BE2C (cell line): ENCODE results near the gene OR8S1.
"Not testable (repeated sequence)": the region's sequence is repeated elsewhere in the genome, so short reads cannot be mapped to it uniquely, and the experiment has no call there.

Source experiments
- DNase-seq: peaks from one replicate; pipeline ENCODE4 v3.0.0-alpha.2; 2020
- H3K27me3 ChIP-seq: fragments of 250-450 bp; sonication (Bioruptor Pico); 2 replicates; pipeline ENCODE4 v1.5.1; 2020; ENCODE audit warnings: mild to moderate bottlenecking
- H3K36me3 ChIP-seq: fragments of 250-450 bp; sonication (Bioruptor Pico); 2 replicates; pipeline ENCODE4 v1.5.1; 2020; ENCODE audit warnings: mild to moderate bottlenecking
- H3K4me1 ChIP-seq: fragments of 250-450 bp; sonication (Bioruptor Pico); 2 replicates; pipeline ENCODE4 v1.5.1; 2020
- H3K4me3 ChIP-seq: 2 replicates; pipeline ENCODE4 v1.5.1; 2011; ENCODE audit warnings: low read depth, low read length
- H3K9me3 ChIP-seq: fragments of 250-450 bp; sonication (Bioruptor Pico); 2 replicates; pipeline ENCODE4 v1.5.1; 2020
- CTCF ChIP-seq: IDR thresholded peaks from 2 replicates; pipeline ENCODE4 v1.5.1; 2012; ENCODE audit warnings: mild to moderate bottlenecking, low read depth, low read length

The OR8S1 gene

GRCh38 chr12:48508987-48509386, 16.4 kb upstream of the OR8S1 start:
- Histone ChIP-seq H3K36me3 (no peaks in the 10 kb centered on the region), H3K4me3 (no peak overlapping the region), H3K27me3 (peaks cover 11% of the 10 kb centered on the region; the same call in 1 of the 2 replicates), H3K9me3 (no peaks in the 10 kb centered on the region), H3K4me1 (no peaks in the 10 kb centered on the region)
- DNase-seq: no peak
- no peak for TF ChIP-seq CTCF

- TF ChIP-seq CTCF: no peak
- no peaks in the 10 kb centered on the region for H3K4me1 ChIP-seq
- H3K27me3 ChIP-seq: peaks cover 11% of the 10 kb centered on the region; the same call in 1 of the 2 replicates
- H3K4me3 ChIP-seq: no peak overlapping the region
- H3K9me3 ChIP-seq: no peaks in the 10 kb centered on the region
- no peak for DNase-seq
- H3K36me3 ChIP-seq: no peaks in the 10 kb centered on the region
These were observed 15.3 kb upstream of the OR8S1 start for GRCh38 chr12:48510111-48510510.

GRCh38 chr12:48512855-48513254, 12.6 kb upstream of the OR8S1 start:
- no peak for TF ChIP-seq CTCF
- Histone ChIP-seq H3K9me3 (no peaks in the 10 kb centered on the region), H3K4me1 (no peaks in the 10 kb centered on the region), H3K27me3 (peaks cover 6% of the 10 kb centered on the region; the same call in 1 of the 2 replicates), H3K36me3 (no peaks in the 10 kb centered on the region), H3K4me3 (no peak overlapping the region)
- no peak for DNase-seq

- H3K4me1 ChIP-seq: no peaks in the 10 kb centered on the region
- H3K36me3 ChIP-seq: no peaks in the 10 kb centered on the region
- TF ChIP-seq CTCF: no peak
- no peaks in the 10 kb centered on the region for H3K9me3 ChIP-seq
- no peaks in the 10 kb centered on the region; the same call in 1 of the 2 replicates for H3K27me3 ChIP-seq
- H3K4me3 ChIP-seq: no peak overlapping the region
- no peak for DNase-seq
These were observed 10.7 kb upstream of the OR8S1 start for GRCh38 chr12:48514728-48515127.

GRCh38 chr12:48520381-48520780, 5.1 kb upstream of the OR8S1 start:
- not testable (repeated sequence) for H3K27me3 ChIP-seq, H3K36me3 ChIP-seq, H3K4me1 ChIP-seq, H3K4me3 ChIP-seq, DNase-seq, H3K9me3 ChIP-seq

GRCh38 chr12:48527891-48528670, 2.6 kb downstream of the OR8S1 start:
- Histone ChIP-seq H3K27me3 (peaks cover 29% of the 10 kb centered on the region), H3K4me1 (no peaks in the 10 kb centered on the region), H3K4me3 (no peak overlapping the region), H3K9me3 (no peaks in the 10 kb centered on the region), H3K36me3 (no peaks in the 10 kb centered on the region)
- no peak for TF ChIP-seq CTCF
- DNase-seq: no peak
